ENCODE measurements around the gene MNS1. TPM values are rescaled to one million over a fixed set of nuclear protein-coding genes. Genes with fewer than 3 reads are reported as not detected.

MNS1 gene
- total RNA-seq, 1 donor from 2014 or later = 0.86 TPM

- H3K4me3 Mint-ChIP-seq (ENCODE audit: unreplicated experiment) = no peak overlapping the region
- H3K9me3 Mint-ChIP-seq (ENCODE audit: unreplicated experiment) = no peaks in the 10 kb centered on the region
- TF ChIP-seq EZH2 (IDR thresholded peaks at IDR 0.05; ENCODE audit: insufficient read depth, low read length) (no peak), CTCF (IDR thresholded peaks at IDR 0.05; ENCODE audit: insufficient read depth, low read depth, low read length) (no peak)
Observed at GRCh38 chr15:56495053-56495452, 30.1 kb upstream of the MNS1 start.

DNA sequence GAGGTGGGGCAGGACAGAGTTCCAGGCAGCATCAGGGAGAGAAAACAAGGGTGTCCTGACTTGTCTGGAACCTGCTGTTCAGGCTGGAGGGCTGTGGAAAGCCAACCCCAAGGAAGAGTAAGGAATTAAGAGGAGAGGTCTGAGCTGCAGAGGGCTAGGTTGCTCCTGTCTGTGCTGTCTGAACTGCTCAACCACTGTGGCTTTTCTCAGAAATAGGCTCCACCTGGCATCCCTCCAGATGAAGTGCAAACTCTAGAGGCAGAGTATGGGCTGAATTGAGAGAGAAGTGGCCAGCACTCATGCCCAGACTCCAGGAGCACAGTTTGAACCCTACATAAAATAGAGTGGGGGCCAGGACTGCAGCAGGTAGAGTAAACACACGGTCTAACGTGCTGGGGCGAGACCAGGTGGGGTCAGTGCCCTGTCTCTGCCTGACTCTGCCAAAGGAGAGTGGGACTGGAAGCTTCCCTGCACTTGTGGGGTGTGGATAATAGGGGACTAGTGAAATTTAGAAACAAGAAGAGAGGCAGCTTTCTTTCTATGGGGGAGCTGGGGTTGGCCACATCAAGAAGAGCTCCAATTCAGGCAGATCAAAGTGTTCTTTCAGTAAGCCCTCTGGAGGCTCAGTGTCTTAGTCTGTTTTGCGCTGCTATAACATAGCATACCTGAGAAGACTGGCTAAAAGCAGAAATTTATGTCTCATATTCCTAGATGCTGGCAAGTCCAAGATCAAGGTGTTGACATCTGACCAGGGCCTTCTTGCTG lies 28.0 kb upstream of the MNS1 start:
- Mint-ChIP-seq H3K27me3 (ENCODE audit: low read depth, unreplicated experiment) (peaks cover 23% of the 10 kb centered on the region), H3K9me3 (ENCODE audit: unreplicated experiment) (no peaks in the 10 kb centered on the region), H3K36me3 (ENCODE audit: low read depth, unreplicated experiment) (no peaks in the 10 kb centered on the region), H3K4me3 (ENCODE audit: unreplicated experiment) (no peak overlapping the region), H3K27ac (ENCODE audit: unreplicated experiment) (no peak overlapping the region), H3K4me1 (ENCODE audit: low read depth, unreplicated experiment) (no peaks in the 10 kb centered on the region)
- no peaks in the 10 kb centered on the region for H3K36me3 ChIP-seq (ENCODE audit: insufficient read depth, low read length)
- no peak overlapping the region for H2AFZ ChIP-seq (ENCODE audit: low read depth, low read length)
- H3K4me3 ChIP-seq (ENCODE audit: insufficient read depth, low read depth, low read length) = no peak overlapping the region
- H3K79me2 ChIP-seq (ENCODE audit: insufficient read depth, low read length) = no peaks in the 10 kb centered on the region
- TF ChIP-seq EZH2 (IDR thresholded peaks at IDR 0.05; ENCODE audit: insufficient read depth, low read length) (no peak), CTCF (IDR thresholded peaks at IDR 0.05; ENCODE audit: insufficient read depth, low read depth, low read length) (no peak)
- DNase-seq (ENCODE audit: low read depth) (no peak), FAIRE-seq (no peak)
- H3K27me3 ChIP-seq (ENCODE audit: insufficient read depth, low read length) = no peaks in the 10 kb centered on the region
- no peak overlapping the region for H3K9ac ChIP-seq (ENCODE audit: low read length)
- no peak overlapping the region for H3K27ac ChIP-seq (ENCODE audit: low read depth, low read length)
- no peaks in the 10 kb centered on the region for H3K9me3 ChIP-seq (ENCODE audit: insufficient read depth, low read depth, low read length)
- no peak overlapping the region for H3K4me2 ChIP-seq (ENCODE audit: low read length)
- no peaks in the 10 kb centered on the region for H4K20me1 ChIP-seq (ENCODE audit: insufficient read depth, low read length)
- H3K4me1 ChIP-seq (ENCODE audit: insufficient read depth, low read length) = no peaks in the 10 kb centered on the region

More at GRCh38 chr15:56495053-56495452, 30.1 kb upstream of the MNS1 start:
- Histone ChIP-seq H3K4me1 (ENCODE audit: insufficient read depth, low read length) (no peaks in the 10 kb centered on the region), H4K20me1 (ENCODE audit: insufficient read depth, low read length) (no peaks in the 10 kb centered on the region), H3K4me2 (ENCODE audit: low read length) (no peak overlapping the region), H3K4me3 (ENCODE audit: insufficient read depth, low read depth, low read length) (no peak overlapping the region), H3K27me3 (ENCODE audit: insufficient read depth, low read length) (no peaks in the 10 kb centered on the region), H3K9me3 (ENCODE audit: insufficient read depth, low read depth, low read length) (no peaks in the 10 kb centered on the region), H3K79me2 (ENCODE audit: insufficient read depth, low read length) (no peaks in the 10 kb centered on the region), H2AFZ (ENCODE audit: low read depth, low read length) (no peak overlapping the region), H3K27ac (ENCODE audit: low read depth, low read length) (no peak overlapping the region), H3K36me3 (ENCODE audit: insufficient read depth, low read length) (no peaks in the 10 kb centered on the region), H3K9ac (ENCODE audit: low read length) (no peak overlapping the region)
- DNase-seq (ENCODE audit: low read depth) (no peak), FAIRE-seq (no peak)
- Mint-ChIP-seq H3K27me3 (ENCODE audit: low read depth, unreplicated experiment) (peaks cover 23% of the 10 kb centered on the region), H3K36me3 (ENCODE audit: low read depth, unreplicated experiment) (no peaks in the 10 kb centered on the region), H3K4me1 (ENCODE audit: low read depth, unreplicated experiment) (no peaks in the 10 kb centered on the region), H3K27ac (ENCODE audit: unreplicated experiment) (no peak overlapping the region)

DNA sequence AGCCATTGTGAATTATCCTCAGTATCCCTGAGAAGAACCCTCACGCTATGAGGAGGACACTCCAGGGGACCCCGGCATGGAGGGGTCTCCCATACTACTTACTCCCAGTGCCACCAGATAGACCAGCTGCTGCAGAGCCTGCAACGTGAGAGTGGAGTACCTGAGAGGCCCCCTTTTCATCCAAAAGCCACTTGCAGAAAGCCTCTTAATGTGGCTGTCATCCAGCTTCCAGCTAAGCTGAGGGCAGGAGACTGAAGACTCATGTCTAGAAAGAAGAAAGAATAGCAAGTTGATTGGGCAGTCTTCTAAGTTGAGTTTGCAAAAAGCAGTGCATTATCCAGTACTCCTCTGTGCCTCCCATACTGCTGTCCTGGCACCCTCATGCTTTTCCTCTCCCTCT lies 27.3 kb upstream of the MNS1 start:
- Histone ChIP-seq H3K79me2 (ENCODE audit: insufficient read depth, low read length) (no peaks in the 10 kb centered on the region), H2AFZ (ENCODE audit: low read depth, low read length) (no peak overlapping the region), H3K9ac (ENCODE audit: low read length) (no peak overlapping the region), H3K36me3 (ENCODE audit: insufficient read depth, low read length) (no peaks in the 10 kb centered on the region), H4K20me1 (ENCODE audit: insufficient read depth, low read length) (no peaks in the 10 kb centered on the region), H3K4me1 (ENCODE audit: insufficient read depth, low read length) (no peaks in the 10 kb centered on the region), H3K27me3 (ENCODE audit: insufficient read depth, low read length) (no peaks in the 10 kb centered on the region), H3K4me2 (ENCODE audit: low read length) (no peak overlapping the region), H3K9me3 (ENCODE audit: insufficient read depth, low read depth, low read length) (no peaks in the 10 kb centered on the region), H3K4me3 (ENCODE audit: insufficient read depth, low read depth, low read length) (no peak overlapping the region), H3K27ac (ENCODE audit: low read depth, low read length) (no peak overlapping the region)
- H3K27me3 Mint-ChIP-seq (ENCODE audit: low read depth, unreplicated experiment) = peaks cover 26% of the 10 kb centered on the region
- H3K36me3 Mint-ChIP-seq (ENCODE audit: low read depth, unreplicated experiment) = no peaks in the 10 kb centered on the region
- no peak overlapping the region for H3K4me3 Mint-ChIP-seq (ENCODE audit: unreplicated experiment)
- H3K4me1 Mint-ChIP-seq (ENCODE audit: low read depth, unreplicated experiment) = no peaks in the 10 kb centered on the region
- no peak overlapping the region for H3K27ac Mint-ChIP-seq (ENCODE audit: unreplicated experiment)
- FAIRE-seq (no peak), DNase-seq (ENCODE audit: low read depth) (no peak)
- TF ChIP-seq EZH2 (IDR thresholded peaks at IDR 0.05; ENCODE audit: insufficient read depth, low read length) (no peak), CTCF (IDR thresholded peaks at IDR 0.05; ENCODE audit: insufficient read depth, low read depth, low read length) (no peak)
- H3K9me3 Mint-ChIP-seq (ENCODE audit: unreplicated experiment) = no peaks in the 10 kb centered on the region
